Prostate gland (tissue), 2 donors: ENCODE measurements around the gene UBE2E2.

ENCODE experiments used
- POLR2A ChIP-seq: fragments of 450-650 bp; IDR thresholded peaks from one replicate; pipeline ENCODE4 v1.6.1; 2016; ENCODE audit warnings: antibody characterized with exemption, mild to moderate bottlenecking
- POLR2AphosphoS5 ChIP-seq: sonication (generic); formaldehyde crosslinking; IDR thresholded peaks from one replicate; pipeline ENCODE4 v1.6.1; 2017; ENCODE audit warnings: antibody characterized with exemption
- TF ChIP-seq, protein P1 (sequence below), 4 experiments: fragments of 200-600 bp in 2 of 4; fragments of 450-650 bp in 2 of 4; sonication (generic) in 2 of 4; IDR thresholded peaks; 1 replicate in 3 of 4; 2 replicates in 1 of 4; pipeline ENCODE4 v1.5.1; 2016 to 2019; ENCODE audit warnings: antibody characterized with exemption in 4 of 4, mild to moderate bottlenecking in 2 of 4, moderate library complexity in 2 of 4

- TF ChIP-seq, protein P1, sequence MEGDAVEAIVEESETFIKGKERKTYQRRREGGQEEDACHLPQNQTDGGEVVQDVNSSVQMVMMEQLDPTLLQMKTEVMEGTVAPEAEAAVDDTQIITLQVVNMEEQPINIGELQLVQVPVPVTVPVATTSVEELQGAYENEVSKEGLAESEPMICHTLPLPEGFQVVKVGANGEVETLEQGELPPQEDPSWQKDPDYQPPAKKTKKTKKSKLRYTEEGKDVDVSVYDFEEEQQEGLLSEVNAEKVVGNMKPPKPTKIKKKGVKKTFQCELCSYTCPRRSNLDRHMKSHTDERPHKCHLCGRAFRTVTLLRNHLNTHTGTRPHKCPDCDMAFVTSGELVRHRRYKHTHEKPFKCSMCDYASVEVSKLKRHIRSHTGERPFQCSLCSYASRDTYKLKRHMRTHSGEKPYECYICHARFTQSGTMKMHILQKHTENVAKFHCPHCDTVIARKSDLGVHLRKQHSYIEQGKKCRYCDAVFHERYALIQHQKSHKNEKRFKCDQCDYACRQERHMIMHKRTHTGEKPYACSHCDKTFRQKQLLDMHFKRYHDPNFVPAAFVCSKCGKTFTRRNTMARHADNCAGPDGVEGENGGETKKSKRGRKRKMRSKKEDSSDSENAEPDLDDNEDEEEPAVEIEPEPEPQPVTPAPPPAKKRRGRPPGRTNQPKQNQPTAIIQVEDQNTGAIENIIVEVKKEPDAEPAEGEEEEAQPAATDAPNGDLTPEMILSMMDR (IDR thresholded peaks at IDR 0.05), result no peak
- TF ChIP-seq POLR2A (no peak), POLR2AphosphoS5 (no peak)
Observed at GRCh38 chr3:23259515-23259914, 56.4 kb downstream of the UBE2E2 start.
